Measurements from ENCODE around the gene NDUFAF3.
A peak's percentile ranks its signal among the peaks of the same experiment; 100 is the strongest.

The NDUFAF3 gene

DNA sequence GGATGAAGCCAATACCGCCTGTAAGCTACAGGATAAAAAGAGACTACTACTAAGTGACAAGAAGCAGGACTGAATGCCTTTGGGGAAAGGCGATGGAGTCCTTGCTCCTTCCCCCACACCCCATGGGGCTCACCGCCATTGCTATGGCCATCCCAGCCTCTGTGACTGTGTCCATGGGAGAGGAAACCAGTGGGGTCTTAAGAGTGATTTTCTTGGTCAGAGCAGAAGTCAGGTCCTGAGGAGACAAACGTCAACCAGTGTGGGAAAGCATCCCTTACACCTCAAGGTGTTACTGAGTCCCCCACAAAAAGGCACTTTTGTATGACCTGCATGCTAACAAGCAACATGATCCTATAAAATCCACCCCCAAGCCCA, 6.4 kb downstream of the NDUFAF3 start:
- H3K9me3 Mint-ChIP-seq: no peaks in the 10 kb centered on the region
- H3K27ac Mint-ChIP-seq: peak overlapping the region; percentile 19 to 90 (median 86)
- H3K36me3 Mint-ChIP-seq (ENCODE audit: low read depth): peaks cover 67% of the 10 kb centered on the region
- no peaks in the 10 kb centered on the region for H3K27me3 Mint-ChIP-seq (ENCODE audit: low read depth)
- H3K4me3 Mint-ChIP-seq: peak overlapping the region; percentile 94 to 97 (median 95)
- peaks cover 34% of the 10 kb centered on the region for H3K4me1 Mint-ChIP-seq
- TF ChIP-seq, protein P1, sequence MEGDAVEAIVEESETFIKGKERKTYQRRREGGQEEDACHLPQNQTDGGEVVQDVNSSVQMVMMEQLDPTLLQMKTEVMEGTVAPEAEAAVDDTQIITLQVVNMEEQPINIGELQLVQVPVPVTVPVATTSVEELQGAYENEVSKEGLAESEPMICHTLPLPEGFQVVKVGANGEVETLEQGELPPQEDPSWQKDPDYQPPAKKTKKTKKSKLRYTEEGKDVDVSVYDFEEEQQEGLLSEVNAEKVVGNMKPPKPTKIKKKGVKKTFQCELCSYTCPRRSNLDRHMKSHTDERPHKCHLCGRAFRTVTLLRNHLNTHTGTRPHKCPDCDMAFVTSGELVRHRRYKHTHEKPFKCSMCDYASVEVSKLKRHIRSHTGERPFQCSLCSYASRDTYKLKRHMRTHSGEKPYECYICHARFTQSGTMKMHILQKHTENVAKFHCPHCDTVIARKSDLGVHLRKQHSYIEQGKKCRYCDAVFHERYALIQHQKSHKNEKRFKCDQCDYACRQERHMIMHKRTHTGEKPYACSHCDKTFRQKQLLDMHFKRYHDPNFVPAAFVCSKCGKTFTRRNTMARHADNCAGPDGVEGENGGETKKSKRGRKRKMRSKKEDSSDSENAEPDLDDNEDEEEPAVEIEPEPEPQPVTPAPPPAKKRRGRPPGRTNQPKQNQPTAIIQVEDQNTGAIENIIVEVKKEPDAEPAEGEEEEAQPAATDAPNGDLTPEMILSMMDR (IDR thresholded peaks at IDR 0.05; ENCODE audit: unreplicated experiment in 3 of 3): no peak

DNA sequence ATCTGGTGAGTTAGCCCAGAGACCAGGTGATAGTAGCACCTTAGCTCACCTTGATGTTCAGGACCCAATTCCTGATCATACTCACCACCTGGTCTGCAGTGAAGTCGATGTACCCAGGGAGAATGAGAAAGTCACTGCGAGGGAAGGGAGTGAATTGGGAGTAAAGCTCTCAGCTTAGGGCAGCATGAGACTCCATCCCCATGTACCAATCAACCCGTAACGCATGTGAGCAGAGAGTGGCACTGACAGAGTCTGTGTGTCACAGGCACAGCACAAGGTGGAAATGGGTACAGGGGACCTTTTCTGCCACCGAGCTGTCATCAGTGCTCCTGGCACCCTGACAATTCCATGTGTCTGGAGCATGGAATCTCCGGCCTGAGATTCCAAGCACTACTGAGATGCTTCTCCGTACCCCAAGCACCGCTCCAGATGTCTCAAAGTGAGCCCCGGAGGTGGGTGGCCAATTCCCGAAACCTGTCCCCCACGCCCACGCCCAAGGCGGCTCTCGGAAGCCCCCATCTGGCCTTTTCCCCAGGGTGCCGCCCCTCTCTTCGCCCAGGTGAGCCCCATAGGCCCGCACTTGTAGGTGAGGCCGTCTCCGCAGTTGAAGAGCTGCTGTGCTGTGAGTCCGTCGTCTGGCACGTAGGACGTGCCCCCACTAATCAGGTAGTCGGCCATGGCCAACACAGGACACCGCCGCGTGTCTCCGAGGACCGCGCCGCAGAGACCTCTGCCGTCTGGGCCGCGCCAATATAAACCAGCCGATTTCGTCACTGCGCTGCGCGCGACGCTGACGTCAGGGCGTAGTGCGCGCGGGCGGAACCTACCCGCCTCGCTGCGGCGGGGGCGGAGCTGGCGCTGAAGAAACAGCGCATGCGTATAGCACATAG, 7.0 kb downstream of the NDUFAF3 start, which contains the start of gene IMPDH2:
Gene IMPDH2 (minus strand): TSS at position 726 of the 890 bp plus-strand sequence. CDS start 48 bp downstream, at position 678.
- peaks cover 66% of the 10 kb centered on the region for H3K36me3 Mint-ChIP-seq (ENCODE audit: low read depth)
- H3K4me1 Mint-ChIP-seq: peaks cover 33% of the 10 kb centered on the region
- peak within 1 kb of the TSS; percentile 86 to 95 (median 90) for H3K27ac Mint-ChIP-seq
- H3K9me3 Mint-ChIP-seq: no peaks in the 10 kb centered on the region
- H3K27me3 Mint-ChIP-seq (ENCODE audit: low read depth): no peaks in the 10 kb centered on the region
- TF ChIP-seq, protein P1 (IDR thresholded peaks at IDR 0.05; ENCODE audit: unreplicated experiment in 3 of 3): no peak
- H3K4me3 Mint-ChIP-seq: peak within 1 kb of the TSS; percentile 94 to 97 (median 95)

DNA sequence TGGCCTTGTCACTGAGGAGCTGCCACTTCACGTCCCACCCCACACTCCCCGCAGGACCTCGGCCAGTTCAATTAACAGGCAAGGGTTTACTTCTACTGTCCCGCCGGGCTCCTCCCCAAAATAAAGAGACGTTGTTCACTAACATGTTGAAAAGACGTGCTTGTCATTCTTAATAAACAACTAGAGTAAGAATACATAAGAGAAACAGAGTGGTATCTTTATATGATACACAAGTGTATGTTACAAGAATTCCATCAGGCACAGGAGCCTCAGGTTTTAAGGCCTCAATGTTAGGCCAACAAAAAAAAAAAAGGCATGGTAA, 7.6 kb downstream of the NDUFAF3 start:
- Mint-ChIP-seq H3K4me3 (peak overlapping the region; percentile 94 to 97 (median 95)), H3K4me1 (peaks cover 33% of the 10 kb centered on the region), H3K27me3 (ENCODE audit: low read depth) (no peaks in the 10 kb centered on the region), H3K27ac (peak overlapping the region; percentile 86 to 95 (median 90)), H3K9me3 (no peaks in the 10 kb centered on the region), H3K36me3 (ENCODE audit: low read depth) (peaks cover 64% of the 10 kb centered on the region)
- TF ChIP-seq, protein P1 (IDR thresholded peaks at IDR 0.05; ENCODE audit: unreplicated experiment in 3 of 3): no peak

DNA sequence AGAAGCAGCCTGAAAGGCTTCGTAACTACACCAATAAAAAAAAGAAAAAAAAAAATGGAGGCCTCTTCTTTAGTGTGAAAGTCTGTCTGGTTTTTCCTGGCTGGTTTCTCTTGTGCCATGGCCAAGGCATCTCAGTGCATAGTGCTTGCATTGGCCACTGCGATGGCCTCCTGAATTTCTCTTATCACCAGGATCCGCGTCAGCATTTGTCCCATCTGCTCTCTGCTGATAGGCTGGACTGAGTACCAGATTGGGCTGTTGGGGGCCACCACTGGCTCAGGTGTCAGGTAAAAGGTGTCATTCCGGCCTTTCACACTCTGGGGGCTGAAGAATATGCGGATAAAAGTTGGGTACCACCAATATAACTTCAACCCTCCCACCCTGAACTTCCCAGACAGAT, 8.4 kb downstream of the NDUFAF3 start:
- H3K36me3 Mint-ChIP-seq (ENCODE audit: low read depth): peaks cover 64% of the 10 kb centered on the region
- no peaks in the 10 kb centered on the region for H3K9me3 Mint-ChIP-seq
- peaks cover 32% of the 10 kb centered on the region for H3K4me1 Mint-ChIP-seq

DNA sequence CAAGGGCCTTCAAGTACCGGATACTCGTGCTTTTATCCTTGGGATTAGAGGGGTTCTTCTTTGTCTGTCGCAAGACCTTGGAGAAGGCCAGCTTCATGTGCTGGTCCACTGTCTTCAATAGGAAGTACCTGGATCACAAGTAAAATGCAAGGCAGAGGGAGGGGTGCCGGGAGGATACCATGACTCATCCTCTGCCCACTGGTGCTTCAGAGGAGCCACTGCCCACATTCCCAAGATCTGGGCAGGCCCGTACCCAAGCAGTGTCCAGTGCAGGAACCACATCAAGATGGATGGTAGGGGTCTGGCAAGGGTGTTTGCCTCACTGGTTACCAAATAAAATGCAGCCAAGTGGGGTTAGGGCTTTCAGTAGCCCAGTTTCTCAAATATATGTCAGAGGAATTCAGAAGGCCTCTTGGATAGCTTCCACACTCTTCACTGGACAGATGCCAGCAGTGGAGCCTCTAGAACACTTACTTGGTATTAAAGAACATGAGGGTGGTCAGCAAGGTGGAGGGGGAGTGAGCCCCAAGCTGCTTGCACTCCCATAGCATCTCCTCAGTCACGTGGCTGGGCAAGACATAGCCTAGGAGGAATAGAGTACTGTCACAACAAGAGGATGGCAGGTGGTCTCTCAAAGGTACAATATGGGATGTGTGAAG, 10.9 kb downstream of the NDUFAF3 start:
- H3K4me3 Mint-ChIP-seq: no peak overlapping the region
- TF ChIP-seq, protein P1 (IDR thresholded peaks at IDR 0.05; ENCODE audit: unreplicated experiment in 3 of 3): no peak
- H3K9me3 Mint-ChIP-seq: no peaks in the 10 kb centered on the region
- peaks cover 17% of the 10 kb centered on the region for H3K4me1 Mint-ChIP-seq
- no peaks in the 10 kb centered on the region for H3K27me3 Mint-ChIP-seq (ENCODE audit: low read depth)
- H3K36me3 Mint-ChIP-seq (ENCODE audit: low read depth): peaks cover 58% of the 10 kb centered on the region
- no peak overlapping the region for H3K27ac Mint-ChIP-seq

More for the DNA sequence above, 8.4 kb downstream of the NDUFAF3 start:
- Mint-ChIP-seq H3K27me3 (ENCODE audit: low read depth) (no peaks in the 10 kb centered on the region), H3K27ac (peak overlapping the region; percentile 80 to 90 (median 86)), H3K4me3 (peak overlapping the region in 2 of 3 experiments; percentile 12 to 25)
- TF ChIP-seq, protein P1 (IDR thresholded peaks at IDR 0.05; ENCODE audit: unreplicated experiment in 3 of 3): no peak

All from nephron (organoid).